ENCODE measurements around the gene ACSS3. TPM values are rescaled to one million over a fixed set of nuclear protein-coding genes. Genes with fewer than 3 reads are reported as not detected.

The ACSS3 gene
- total RNA-seq, 2 experiments from 2014 or later, result not detected

DNA sequence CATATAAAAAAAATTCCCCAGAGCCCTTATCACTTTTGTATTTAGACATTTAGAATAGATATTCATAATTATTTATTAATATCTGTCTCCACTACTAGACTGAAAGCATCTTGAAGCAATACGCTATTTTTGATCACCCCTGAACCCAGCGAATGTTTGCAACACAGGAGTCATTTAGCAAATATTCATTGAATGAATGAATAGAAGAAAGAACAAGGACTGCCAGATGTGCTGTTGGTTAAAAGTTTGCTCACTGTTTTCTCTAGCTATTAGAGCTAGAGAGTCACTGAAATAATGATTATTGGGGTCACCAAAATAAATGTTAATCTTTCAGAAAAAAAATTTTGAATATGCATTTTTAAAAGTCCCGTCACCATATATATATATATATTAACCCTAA, 174.3 kb downstream of the ACSS3 start:
- H3K4me3 Mint-ChIP-seq, result no peak overlapping the region
- no peak overlapping the region for H3K27ac Mint-ChIP-seq
- intact Hi-C loops (cut with DNase I, micrococcal nuclease), result no loop called here
- Histone ChIP-seq H3K27me3 (ENCODE audit: control insufficient read depth in 1 of 2, insufficient read depth in 2 of 2, low read length in 2 of 2) (no peaks in the 10 kb centered on the region), H3K36me3 (ENCODE audit: insufficient read depth, low read length) (no peaks in the 10 kb centered on the region), H3K4me3 (ENCODE audit: low read length) (no peak overlapping the region), H3K4me1 (ENCODE audit: insufficient read depth, low read length) (no peaks in the 10 kb centered on the region), H3K9me3 (ENCODE audit: control insufficient read depth in 1 of 2, insufficient read depth in 1 of 2, low read length in 2 of 2) (no peaks in the 10 kb centered on the region), H3K27ac (ENCODE audit: low read depth in 1 of 2, low read length in 2 of 2) (no peak overlapping the region)
- ChIA-PET POLR2A (no interaction called here), CTCF (no interaction called here)
- TF ChIP-seq, protein P1, sequence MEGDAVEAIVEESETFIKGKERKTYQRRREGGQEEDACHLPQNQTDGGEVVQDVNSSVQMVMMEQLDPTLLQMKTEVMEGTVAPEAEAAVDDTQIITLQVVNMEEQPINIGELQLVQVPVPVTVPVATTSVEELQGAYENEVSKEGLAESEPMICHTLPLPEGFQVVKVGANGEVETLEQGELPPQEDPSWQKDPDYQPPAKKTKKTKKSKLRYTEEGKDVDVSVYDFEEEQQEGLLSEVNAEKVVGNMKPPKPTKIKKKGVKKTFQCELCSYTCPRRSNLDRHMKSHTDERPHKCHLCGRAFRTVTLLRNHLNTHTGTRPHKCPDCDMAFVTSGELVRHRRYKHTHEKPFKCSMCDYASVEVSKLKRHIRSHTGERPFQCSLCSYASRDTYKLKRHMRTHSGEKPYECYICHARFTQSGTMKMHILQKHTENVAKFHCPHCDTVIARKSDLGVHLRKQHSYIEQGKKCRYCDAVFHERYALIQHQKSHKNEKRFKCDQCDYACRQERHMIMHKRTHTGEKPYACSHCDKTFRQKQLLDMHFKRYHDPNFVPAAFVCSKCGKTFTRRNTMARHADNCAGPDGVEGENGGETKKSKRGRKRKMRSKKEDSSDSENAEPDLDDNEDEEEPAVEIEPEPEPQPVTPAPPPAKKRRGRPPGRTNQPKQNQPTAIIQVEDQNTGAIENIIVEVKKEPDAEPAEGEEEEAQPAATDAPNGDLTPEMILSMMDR (IDR thresholded peaks at IDR 0.05), result no peak
- H3K9me3 Mint-ChIP-seq, result peaks cover 3% of the 10 kb centered on the region
- ATAC-seq (ENCODE audit: poor library complexity) (no peak), DNase-seq (no peak)
- H3K4me1 Mint-ChIP-seq (ENCODE audit: low read depth), result no peaks in the 10 kb centered on the region
- no peaks in the 10 kb centered on the region for H3K36me3 Mint-ChIP-seq (ENCODE audit: low read depth)
- no peaks in the 10 kb centered on the region for H3K27me3 Mint-ChIP-seq

DNA sequence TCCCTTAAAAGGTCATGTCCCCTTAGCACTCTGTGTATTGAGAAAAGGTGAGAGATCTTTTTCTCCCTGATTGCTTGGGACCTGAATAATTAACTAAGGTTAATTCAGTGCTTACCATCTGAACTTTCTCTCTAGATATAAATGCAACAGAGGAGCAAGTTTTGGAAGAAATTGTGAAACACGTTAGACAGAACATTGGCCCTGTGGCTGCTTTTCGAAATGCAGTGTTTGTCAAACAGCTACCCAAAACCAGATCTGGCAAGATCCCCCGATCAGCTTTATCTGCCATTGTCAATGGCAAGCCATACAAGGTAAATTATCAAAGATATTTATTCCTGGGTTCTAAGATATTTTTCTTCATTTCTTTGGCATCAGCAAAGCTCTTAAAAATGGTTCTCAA, 175.5 kb downstream of the ACSS3 start:
- ChIA-PET POLR2A (no interaction called here), CTCF (no interaction called here)
- TF ChIP-seq, protein P1 (IDR thresholded peaks at IDR 0.05), result no peak
- Mint-ChIP-seq H3K4me1 (ENCODE audit: low read depth) (no peaks in the 10 kb centered on the region), H3K27me3 (no peaks in the 10 kb centered on the region), H3K4me3 (no peak overlapping the region), H3K9me3 (peaks cover 1% of the 10 kb centered on the region), H3K36me3 (ENCODE audit: low read depth) (no peaks in the 10 kb centered on the region), H3K27ac (no peak overlapping the region)
- intact Hi-C loops (cut with DNase I, micrococcal nuclease), result no loop called here
- no peak for ATAC-seq (ENCODE audit: poor library complexity)
- DNase-seq, result no peak
- Histone ChIP-seq H3K27me3 (ENCODE audit: control insufficient read depth in 1 of 2, insufficient read depth in 2 of 2, low read length in 2 of 2) (no peaks in the 10 kb centered on the region), H3K4me3 (ENCODE audit: low read length) (no peak overlapping the region), H3K36me3 (ENCODE audit: insufficient read depth, low read length) (no peaks in the 10 kb centered on the region), H3K9me3 (ENCODE audit: control insufficient read depth in 1 of 2, insufficient read depth in 1 of 2, low read length in 2 of 2) (no peaks in the 10 kb centered on the region), H3K27ac (ENCODE audit: low read depth in 1 of 2, low read length in 2 of 2) (no peak overlapping the region), H3K4me1 (ENCODE audit: insufficient read depth, low read length) (no peaks in the 10 kb centered on the region)

DNA sequence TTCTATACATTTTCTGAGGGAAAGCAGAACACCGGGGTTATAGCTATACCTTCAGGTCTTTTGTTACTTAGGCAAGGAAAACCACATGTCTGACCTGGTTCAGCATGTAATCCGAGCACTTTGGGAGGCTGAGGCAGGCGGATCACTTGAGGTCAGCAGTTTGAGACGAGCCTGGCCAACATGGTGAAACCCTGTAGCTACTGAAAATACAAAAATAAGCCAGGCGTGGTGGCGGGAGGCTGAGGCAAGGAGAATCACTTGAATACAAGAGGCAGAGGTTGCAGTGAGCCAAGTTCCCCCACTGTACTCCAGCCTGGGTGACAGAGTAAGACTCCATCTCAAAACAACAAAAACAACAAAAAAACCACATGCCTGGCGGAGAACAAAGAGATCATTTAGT, 177.6 kb downstream of the ACSS3 start:
- Histone ChIP-seq H3K4me1 (ENCODE audit: insufficient read depth, low read length) (no peaks in the 10 kb centered on the region), H3K9me3 (ENCODE audit: control insufficient read depth in 1 of 2, insufficient read depth in 1 of 2, low read length in 2 of 2) (no peaks in the 10 kb centered on the region), H3K36me3 (ENCODE audit: insufficient read depth, low read length) (no peaks in the 10 kb centered on the region), H3K27ac (ENCODE audit: low read depth in 1 of 2, low read length in 2 of 2) (no peak overlapping the region), H3K4me3 (ENCODE audit: low read length) (no peak overlapping the region), H3K27me3 (ENCODE audit: control insufficient read depth in 1 of 2, insufficient read depth in 2 of 2, low read length in 2 of 2) (no peaks in the 10 kb centered on the region)
- Mint-ChIP-seq H3K4me3 (no peak overlapping the region), H3K27me3 (no peaks in the 10 kb centered on the region), H3K27ac (no peak overlapping the region), H3K4me1 (ENCODE audit: low read depth) (no peaks in the 10 kb centered on the region), H3K9me3 (no peaks in the 10 kb centered on the region), H3K36me3 (ENCODE audit: low read depth) (no peaks in the 10 kb centered on the region)
- intact Hi-C loops (cut with DNase I, micrococcal nuclease), result no loop called here
- DNase-seq (no peak), ATAC-seq (ENCODE audit: poor library complexity) (no peak)
- ChIA-PET POLR2A (no interaction called here), CTCF (no interaction called here)
- TF ChIP-seq, protein P1 (IDR thresholded peaks at IDR 0.05), result no peak

Measured in CD4-positive, alpha-beta T cell (primary cell).